Upper lobe of left lung (tissue), 4 donors: ENCODE results near the gene TMEM108.

Source experiments
- POLR2A ChIP-seq, 4 donors: fragments of 450-650 bp; IDR thresholded peaks; one replicate each; pipeline ENCODE4 v1.5.1; 2016 to 2017; ENCODE audit warnings: antibody characterized with exemption in 4 of 4, mild to moderate bottlenecking in 2 of 4
- POLR2AphosphoS5 ChIP-seq, 2 donors: sonication (generic); formaldehyde crosslinking; IDR thresholded peaks; one replicate each; pipeline ENCODE4 v1.5.1; 2017; ENCODE audit warnings: antibody characterized with exemption in 2 of 2
- TF ChIP-seq, protein P1 (sequence below), 6 experiments: fragments of 450-650 bp in 4 of 6; fragments of 200-600 bp in 2 of 6; sonication (generic) in 2 of 6; IDR thresholded peaks; one replicate each; pipeline ENCODE4 v1.5.1; 2016 to 2019; ENCODE audit warnings: antibody characterized with exemption in 6 of 6

DNA sequence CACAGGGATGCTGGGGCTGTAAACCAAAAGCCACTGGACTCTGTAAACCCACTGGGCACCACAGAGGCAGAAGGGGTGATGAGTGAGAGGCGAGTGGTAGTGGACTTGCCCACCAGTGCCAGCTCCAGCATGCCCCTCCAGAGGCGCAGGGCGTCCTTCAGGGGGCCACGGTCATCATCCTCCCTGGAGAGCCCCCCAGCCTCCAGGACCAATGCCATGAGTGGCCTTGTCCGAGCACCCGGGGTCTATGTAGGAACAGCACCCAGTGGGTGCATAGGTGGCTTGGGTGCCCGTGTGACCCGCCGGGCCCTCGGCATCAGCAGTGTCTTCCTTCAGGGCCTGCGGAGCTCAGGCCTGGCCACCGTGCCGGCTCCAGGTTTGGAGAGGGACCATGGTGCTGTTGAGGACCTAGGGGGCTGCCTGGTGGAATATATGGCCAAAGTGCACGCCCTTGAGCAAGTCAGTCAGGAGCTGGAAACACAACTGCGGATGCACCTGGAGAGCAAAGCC, 361.9 kb downstream of the TMEM108 start, which contains the start of gene BFSP2:
- TF ChIP-seq, protein P1, sequence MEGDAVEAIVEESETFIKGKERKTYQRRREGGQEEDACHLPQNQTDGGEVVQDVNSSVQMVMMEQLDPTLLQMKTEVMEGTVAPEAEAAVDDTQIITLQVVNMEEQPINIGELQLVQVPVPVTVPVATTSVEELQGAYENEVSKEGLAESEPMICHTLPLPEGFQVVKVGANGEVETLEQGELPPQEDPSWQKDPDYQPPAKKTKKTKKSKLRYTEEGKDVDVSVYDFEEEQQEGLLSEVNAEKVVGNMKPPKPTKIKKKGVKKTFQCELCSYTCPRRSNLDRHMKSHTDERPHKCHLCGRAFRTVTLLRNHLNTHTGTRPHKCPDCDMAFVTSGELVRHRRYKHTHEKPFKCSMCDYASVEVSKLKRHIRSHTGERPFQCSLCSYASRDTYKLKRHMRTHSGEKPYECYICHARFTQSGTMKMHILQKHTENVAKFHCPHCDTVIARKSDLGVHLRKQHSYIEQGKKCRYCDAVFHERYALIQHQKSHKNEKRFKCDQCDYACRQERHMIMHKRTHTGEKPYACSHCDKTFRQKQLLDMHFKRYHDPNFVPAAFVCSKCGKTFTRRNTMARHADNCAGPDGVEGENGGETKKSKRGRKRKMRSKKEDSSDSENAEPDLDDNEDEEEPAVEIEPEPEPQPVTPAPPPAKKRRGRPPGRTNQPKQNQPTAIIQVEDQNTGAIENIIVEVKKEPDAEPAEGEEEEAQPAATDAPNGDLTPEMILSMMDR (IDR thresholded peaks at IDR 0.05), result no peak
- TF ChIP-seq POLR2A (IDR thresholded peaks at IDR 0.05), result no peak
- TF ChIP-seq POLR2AphosphoS5 (IDR thresholded peaks at IDR 0.05), result no peak
